NB4 (cell line): ENCODE measurements around the gene MARCKS.

Experiments used
- CTCF ChIP-seq: IDR thresholded peaks from one replicate; pipeline ENCODE4 v1.5.1; 2012; ENCODE audit warnings: low read depth, low read length
- POLR2A ChIP-seq: IDR thresholded peaks from 2 replicates; pipeline ENCODE4 v1.6.1; 2011; ENCODE audit warnings: mild to moderate bottlenecking; ENCODE audit not compliant: insufficient read length; ENCODE audit errors: extremely low read depth

- TF ChIP-seq POLR2A (no peak), CTCF (no peak)
Observed at GRCh38 chr6:113813142-113813541, 44.0 kb upstream of the MARCKS start.
